ENCODE data around the gene RSPH1. TPM values are rescaled to one million over a fixed set of nuclear protein-coding genes. Genes with fewer than 3 reads are reported as not detected.

Gene RSPH1
- polyA plus RNA-seq, 1 of the 3 experiments (the other 2 are of a cell fraction) = 0.97 TPM

DNA sequence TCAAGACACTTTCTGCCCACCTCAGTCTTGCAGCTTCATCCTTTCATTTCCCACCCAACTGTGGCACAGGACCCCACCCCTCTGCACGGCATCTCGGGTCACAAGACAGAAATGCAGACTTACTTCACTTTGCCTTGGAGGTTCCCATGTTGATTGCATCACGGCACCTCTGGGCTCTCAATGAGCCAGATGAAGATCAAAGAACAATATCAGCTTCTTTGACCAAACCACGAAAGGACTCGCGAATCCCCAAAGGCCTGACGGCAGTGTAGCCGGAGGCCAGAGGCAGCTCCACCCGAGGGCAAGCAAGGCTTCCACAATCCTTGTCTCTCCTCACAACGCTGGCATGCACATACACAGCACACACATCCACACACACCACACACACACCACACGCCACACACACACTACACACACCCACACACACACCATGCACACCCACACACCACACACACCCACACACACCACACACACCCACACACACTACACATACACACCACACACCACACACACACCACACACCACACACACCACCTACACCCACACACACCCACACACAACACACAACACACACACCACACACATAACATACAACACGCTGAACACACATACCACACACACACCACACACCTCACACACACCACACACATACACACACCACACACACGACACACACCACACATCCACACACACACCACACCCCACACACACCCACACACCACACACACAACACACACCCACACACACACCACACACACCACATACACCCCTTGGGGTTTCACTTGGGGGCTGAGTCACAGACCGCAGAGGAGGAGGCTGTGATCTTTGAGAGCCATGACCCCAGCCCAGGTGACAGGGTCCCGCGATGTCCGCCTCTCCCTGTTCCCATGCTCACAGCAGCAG lies 56.5 kb downstream of the RSPH1 start:
- Histone ChIP-seq H4K20me1 (ENCODE audit: insufficient read depth) (no peaks in the 10 kb centered on the region), H2AFZ (ENCODE audit: low read depth) (no peak overlapping the region), H3K36me3 (replicated peaks in 1 of 2; ENCODE audit: control insufficient read depth in 1 of 2, insufficient read depth in 2 of 2, low read length in 1 of 2) (no peaks in the 10 kb centered on the region), H3K79me2 (ENCODE audit: insufficient read depth) (no peaks in the 10 kb centered on the region), H3K27ac (ENCODE audit: low read depth in 2 of 2, low read length in 1 of 2) (no peak overlapping the region), H3K9ac (no peak overlapping the region), H3K4me3 (ENCODE audit: low read depth in 2 of 2, low read length in 1 of 2) (no peak overlapping the region), H3K4me2 (no peak overlapping the region), H3K27me3 (ENCODE audit: insufficient read depth) (no peaks in the 10 kb centered on the region), H3K9me2 (no peaks in the 10 kb centered on the region), H3K4me1 (ENCODE audit: control insufficient read depth in 1 of 2, insufficient read depth in 2 of 2, low read depth in 1 of 2, low read length in 1 of 2) (no peaks in the 10 kb centered on the region; a peak in 1 of 4 replicates), H3F3A (replicated peaks; ENCODE audit: insufficient read depth) (no peaks in the 10 kb centered on the region), H3K9me3 (no peaks in the 10 kb centered on the region)
- ChIA-PET POLR2A (no interaction called here), CTCF (no interaction called here)
- WGBS (ENCODE audit: low lambda C conversion rate) = 70% methylated on average over 17 of the region's 17 CpGs
- DNase-seq = no peak
- TF ChIP-seq YY1 (IDR thresholded peaks at IDR 0.05; ENCODE audit: low read depth) = no peak
- TF ChIP-seq RXRA (IDR thresholded peaks at IDR 0.05; ENCODE audit: borderline replicate concordance, low read depth) = no peak
- no peak for TF ChIP-seq FOSL2 (IDR thresholded peaks at IDR 0.05; ENCODE audit: borderline replicate concordance, low read depth)
- TF ChIP-seq CHD2 (IDR thresholded peaks at IDR 0.05; ENCODE audit: low read length, partially characterized antibody) = no peak
- TF ChIP-seq, protein P1, sequence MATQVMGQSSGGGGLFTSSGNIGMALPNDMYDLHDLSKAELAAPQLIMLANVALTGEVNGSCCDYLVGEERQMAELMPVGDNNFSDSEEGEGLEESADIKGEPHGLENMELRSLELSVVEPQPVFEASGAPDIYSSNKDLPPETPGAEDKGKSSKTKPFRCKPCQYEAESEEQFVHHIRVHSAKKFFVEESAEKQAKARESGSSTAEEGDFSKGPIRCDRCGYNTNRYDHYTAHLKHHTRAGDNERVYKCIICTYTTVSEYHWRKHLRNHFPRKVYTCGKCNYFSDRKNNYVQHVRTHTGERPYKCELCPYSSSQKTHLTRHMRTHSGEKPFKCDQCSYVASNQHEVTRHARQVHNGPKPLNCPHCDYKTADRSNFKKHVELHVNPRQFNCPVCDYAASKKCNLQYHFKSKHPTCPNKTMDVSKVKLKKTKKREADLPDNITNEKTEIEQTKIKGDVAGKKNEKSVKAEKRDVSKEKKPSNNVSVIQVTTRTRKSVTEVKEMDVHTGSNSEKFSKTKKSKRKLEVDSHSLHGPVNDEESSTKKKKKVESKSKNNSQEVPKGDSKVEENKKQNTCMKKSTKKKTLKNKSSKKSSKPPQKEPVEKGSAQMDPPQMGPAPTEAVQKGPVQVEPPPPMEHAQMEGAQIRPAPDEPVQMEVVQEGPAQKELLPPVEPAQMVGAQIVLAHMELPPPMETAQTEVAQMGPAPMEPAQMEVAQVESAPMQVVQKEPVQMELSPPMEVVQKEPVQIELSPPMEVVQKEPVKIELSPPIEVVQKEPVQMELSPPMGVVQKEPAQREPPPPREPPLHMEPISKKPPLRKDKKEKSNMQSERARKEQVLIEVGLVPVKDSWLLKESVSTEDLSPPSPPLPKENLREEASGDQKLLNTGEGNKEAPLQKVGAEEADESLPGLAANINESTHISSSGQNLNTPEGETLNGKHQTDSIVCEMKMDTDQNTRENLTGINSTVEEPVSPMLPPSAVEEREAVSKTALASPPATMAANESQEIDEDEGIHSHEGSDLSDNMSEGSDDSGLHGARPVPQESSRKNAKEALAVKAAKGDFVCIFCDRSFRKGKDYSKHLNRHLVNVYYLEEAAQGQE (IDR thresholded peaks at IDR 0.05; ENCODE audit: low read depth, low read length) = no peak
- TF ChIP-seq GABPA (IDR thresholded peaks at IDR 0.05; ENCODE audit: low read depth) = no peak
- TF ChIP-seq RAD21 (IDR thresholded peaks at IDR 0.05; ENCODE audit: low read length) = no peak

DNA sequence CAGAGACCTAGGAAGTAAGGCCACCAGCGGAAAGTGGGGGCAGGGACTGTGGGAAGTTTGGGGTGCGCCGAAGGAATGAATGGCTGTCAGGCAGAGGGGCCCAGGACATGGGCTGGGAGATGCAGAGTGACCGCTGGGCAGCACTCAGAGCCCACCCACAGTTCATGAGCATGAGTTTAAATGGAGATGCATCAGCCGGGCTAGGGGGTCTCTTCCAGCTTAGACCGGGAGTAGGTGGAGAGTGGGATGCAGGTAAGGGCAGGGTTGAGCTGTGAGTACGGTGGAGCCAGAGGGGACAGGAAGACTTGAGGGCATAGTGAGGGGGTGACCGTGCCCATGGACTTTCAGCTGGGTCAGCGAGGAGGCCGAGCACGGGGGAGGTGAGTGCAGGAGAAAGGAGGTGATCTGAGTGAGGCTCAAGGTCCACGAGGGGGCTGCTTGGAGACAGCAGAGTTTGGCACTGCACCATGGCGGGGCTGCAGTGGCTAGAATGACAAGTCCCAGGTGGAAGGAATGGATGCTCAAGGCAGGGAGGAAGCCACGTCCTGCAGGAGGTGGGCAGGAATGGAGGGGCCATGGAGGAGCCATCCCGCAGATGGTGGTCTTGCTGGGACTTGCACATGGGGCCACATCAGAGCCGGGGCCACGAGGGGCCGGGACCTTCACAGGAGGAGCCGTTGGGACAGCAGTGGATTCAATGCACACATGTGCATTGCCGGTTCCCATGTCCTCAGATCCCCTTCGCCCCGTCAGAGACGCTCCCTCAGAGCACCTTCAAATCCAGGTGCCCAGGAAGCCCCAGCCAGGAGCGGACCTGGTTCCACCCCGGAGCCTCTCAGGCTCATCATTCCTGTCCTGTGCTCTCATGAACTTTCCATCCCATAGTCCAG lies 57.5 kb downstream of the RSPH1 start:
- ChIA-PET CTCF (interaction anchor here (1.0 kb wide), 1 partner anchor 12 kb away, joined by 3 read pairs; no protein-coding TSS in a partner anchor), POLR2A (no interaction called here)
- H3K4me3 ChIP-seq (ENCODE audit: low read depth in 2 of 2, low read length in 1 of 2) = no peak overlapping the region
- no peaks in the 10 kb centered on the region for H3K36me3 ChIP-seq (replicated peaks in 1 of 2; ENCODE audit: control insufficient read depth in 1 of 2, insufficient read depth in 2 of 2, low read length in 1 of 2)
- no peak overlapping the region for H2AFZ ChIP-seq (ENCODE audit: low read depth)
- no peak overlapping the region for H3K9ac ChIP-seq
- 40% methylated on average over 20 of the region's 25 CpGs for WGBS (ENCODE audit: low lambda C conversion rate)
- no peaks in the 10 kb centered on the region for H3K79me2 ChIP-seq (ENCODE audit: insufficient read depth)
- H3K9me3 ChIP-seq = no peaks in the 10 kb centered on the region
- H3K4me2 ChIP-seq = no peak overlapping the region
- no peaks in the 10 kb centered on the region for H4K20me1 ChIP-seq (ENCODE audit: insufficient read depth)
- H3K9me2 ChIP-seq = no peaks in the 10 kb centered on the region
- H3F3A ChIP-seq (replicated peaks; ENCODE audit: insufficient read depth) = no peaks in the 10 kb centered on the region
- TF ChIP-seq FOXJ3 (CRISPR knock-in tag; IDR thresholded peaks at IDR 0.05) (no peak), RXRA (IDR thresholded peaks at IDR 0.05; ENCODE audit: borderline replicate concordance, low read depth) (no peak), SMC3 (IDR thresholded peaks at IDR 0.05; ENCODE audit: low read depth, low read length) (no peak), ELF1 (IDR thresholded peaks at IDR 0.05) (no peak), GABPA (IDR thresholded peaks at IDR 0.05; ENCODE audit: low read depth) (no peak), TEAD4 (IDR thresholded peaks at IDR 0.05; ENCODE audit: borderline replicate concordance, insufficient read depth) (no peak)
- TF ChIP-seq, protein P1 (IDR thresholded peaks at IDR 0.05; ENCODE audit: low read depth, low read length) = no peak
- TF ChIP-seq, protein P2, sequence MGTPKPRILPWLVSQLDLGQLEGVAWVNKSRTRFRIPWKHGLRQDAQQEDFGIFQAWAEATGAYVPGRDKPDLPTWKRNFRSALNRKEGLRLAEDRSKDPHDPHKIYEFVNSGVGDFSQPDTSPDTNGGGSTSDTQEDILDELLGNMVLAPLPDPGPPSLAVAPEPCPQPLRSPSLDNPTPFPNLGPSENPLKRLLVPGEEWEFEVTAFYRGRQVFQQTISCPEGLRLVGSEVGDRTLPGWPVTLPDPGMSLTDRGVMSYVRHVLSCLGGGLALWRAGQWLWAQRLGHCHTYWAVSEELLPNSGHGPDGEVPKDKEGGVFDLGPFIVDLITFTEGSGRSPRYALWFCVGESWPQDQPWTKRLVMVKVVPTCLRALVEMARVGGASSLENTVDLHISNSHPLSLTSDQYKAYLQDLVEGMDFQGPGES (IDR thresholded peaks at IDR 0.05; ENCODE audit: low read depth, low read length) = no peak
- TF ChIP-seq, protein P3, sequence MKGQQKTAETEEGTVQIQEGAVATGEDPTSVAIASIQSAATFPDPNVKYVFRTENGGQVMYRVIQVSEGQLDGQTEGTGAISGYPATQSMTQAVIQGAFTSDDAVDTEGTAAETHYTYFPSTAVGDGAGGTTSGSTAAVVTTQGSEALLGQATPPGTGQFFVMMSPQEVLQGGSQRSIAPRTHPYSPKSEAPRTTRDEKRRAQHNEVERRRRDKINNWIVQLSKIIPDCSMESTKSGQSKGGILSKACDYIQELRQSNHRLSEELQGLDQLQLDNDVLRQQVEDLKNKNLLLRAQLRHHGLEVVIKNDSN (IDR thresholded peaks at IDR 0.05; ENCODE audit: borderline replicate concordance, low read depth) = no peak
- no peaks in the 10 kb centered on the region for H3K27me3 ChIP-seq (ENCODE audit: insufficient read depth)
- no peak for DNase-seq
- H3K4me1 ChIP-seq (ENCODE audit: control insufficient read depth in 1 of 2, insufficient read depth in 2 of 2, low read depth in 1 of 2, low read length in 1 of 2) = no peaks in the 10 kb centered on the region; a peak in 1 of 4 replicates
- H3K27ac ChIP-seq (ENCODE audit: low read depth in 2 of 2, low read length in 1 of 2) = no peak overlapping the region
